ENCODE data around the gene MYO5B.

DNA sequence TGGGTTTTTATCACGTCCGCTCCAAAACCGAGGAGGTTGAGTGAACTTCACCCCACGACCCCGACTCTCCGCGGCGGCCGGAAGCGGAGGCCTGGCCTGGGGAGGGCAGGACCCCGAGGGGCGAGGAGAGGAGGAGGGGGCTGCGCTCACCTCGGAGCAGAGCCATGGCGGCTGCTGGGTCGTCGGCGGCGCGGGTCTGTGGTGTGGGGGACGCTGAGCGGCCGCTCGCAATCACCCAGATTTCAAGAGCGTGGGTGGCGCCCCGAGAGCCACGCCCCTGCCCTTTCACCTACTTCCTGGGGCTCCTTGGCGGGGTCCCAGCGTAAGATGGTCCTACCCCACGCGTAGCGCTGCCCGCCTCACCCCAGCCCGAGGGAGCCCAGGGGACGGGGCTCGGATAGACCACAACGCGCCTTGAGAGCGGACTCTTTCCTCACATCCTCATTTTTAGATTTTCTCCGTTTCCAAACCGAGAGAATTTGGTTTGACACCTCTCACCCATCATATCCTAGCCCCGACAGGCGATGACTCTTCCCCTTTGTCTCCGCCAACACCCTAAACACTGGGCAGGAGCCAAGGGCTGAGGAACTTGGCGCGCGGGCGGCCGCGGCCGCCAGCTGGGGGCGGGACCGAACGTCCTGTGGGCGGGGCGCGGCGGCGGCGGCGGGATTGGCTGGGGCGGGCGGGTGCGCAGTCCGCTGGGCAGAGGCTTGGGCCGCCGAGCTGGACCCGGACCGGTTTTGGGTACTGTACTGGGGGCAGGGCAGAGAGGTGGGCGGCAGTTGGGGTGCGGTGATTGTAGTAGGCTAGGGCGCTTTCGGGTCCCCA, 381.4 kb downstream of the MYO5B start, which contains the start of gene ACAA2:
- peak; percentile 54 to 75 for TF ChIP-seq POLR2A (IDR thresholded peaks at IDR 0.05)
- TF ChIP-seq, protein P1, sequence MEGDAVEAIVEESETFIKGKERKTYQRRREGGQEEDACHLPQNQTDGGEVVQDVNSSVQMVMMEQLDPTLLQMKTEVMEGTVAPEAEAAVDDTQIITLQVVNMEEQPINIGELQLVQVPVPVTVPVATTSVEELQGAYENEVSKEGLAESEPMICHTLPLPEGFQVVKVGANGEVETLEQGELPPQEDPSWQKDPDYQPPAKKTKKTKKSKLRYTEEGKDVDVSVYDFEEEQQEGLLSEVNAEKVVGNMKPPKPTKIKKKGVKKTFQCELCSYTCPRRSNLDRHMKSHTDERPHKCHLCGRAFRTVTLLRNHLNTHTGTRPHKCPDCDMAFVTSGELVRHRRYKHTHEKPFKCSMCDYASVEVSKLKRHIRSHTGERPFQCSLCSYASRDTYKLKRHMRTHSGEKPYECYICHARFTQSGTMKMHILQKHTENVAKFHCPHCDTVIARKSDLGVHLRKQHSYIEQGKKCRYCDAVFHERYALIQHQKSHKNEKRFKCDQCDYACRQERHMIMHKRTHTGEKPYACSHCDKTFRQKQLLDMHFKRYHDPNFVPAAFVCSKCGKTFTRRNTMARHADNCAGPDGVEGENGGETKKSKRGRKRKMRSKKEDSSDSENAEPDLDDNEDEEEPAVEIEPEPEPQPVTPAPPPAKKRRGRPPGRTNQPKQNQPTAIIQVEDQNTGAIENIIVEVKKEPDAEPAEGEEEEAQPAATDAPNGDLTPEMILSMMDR (IDR thresholded peaks at IDR 0.05): no peak

All from thyroid gland (tissue), 4 donors.